LNCaP clone FGC (cell line): ENCODE measurements around the gene DNAJB9.

Experiments
- DNase-seq: peaks from one replicate; pipeline ENCODE4 v3.0.0-alpha.2; 2011; ENCODE audit warnings: low read depth
- H3K4me3 ChIP-seq: 2 replicates; pipeline ENCODE4 v1.5.1; 2011; ENCODE audit warnings: mild to moderate bottlenecking, low read depth, low read length, control low read depth
- CTCF ChIP-seq: IDR thresholded peaks from 2 replicates; pipeline ENCODE4 v1.5.1; 2012; ENCODE audit warnings: mild to moderate bottlenecking; ENCODE audit not compliant: control insufficient read depth, insufficient read depth; ENCODE audit errors: extremely low read depth

DNAJB9 gene

DNA sequence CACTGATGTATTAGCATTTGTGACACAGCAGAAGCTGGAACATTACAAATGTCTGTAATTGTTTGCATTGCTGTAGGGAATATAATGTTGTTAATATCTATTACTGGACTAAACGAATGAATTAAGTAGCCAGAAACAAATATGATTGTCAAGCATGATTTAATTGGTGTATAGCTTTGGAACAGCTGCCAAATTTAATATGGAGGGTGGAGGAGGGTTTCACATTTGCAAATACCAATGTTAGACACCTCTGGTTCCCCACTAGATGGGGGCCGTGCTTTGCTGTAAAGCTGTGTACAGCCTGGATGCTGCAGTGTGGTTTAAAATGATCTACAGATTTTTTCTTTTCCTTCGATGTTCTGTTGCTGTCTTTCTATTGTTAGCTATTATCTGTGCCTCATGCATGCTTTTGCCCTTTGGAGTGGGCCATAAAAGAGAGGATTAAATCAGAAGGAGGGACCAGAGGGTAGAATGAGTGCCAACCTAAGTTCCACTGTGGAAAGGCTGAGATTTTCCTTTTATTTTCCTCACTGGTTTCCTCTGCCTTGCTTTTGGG, 23.1 kb downstream of the DNAJB9 start:
- DNase-seq, result no peak
- TF ChIP-seq CTCF, result peak; percentile 68
- no peak overlapping the region for H3K4me3 ChIP-seq

GRCh38 chr7:108596560-108596959, 26.9 kb downstream of the DNAJB9 start:
- H3K4me3 ChIP-seq, result no peak overlapping the region
- no peak for DNase-seq
- TF ChIP-seq CTCF, result no peak

GRCh38 chr7:108598153-108598552, 28.5 kb downstream of the DNAJB9 start:
- DNase-seq, result no peak
- no peak overlapping the region for H3K4me3 ChIP-seq
- no peak for TF ChIP-seq CTCF

DNA sequence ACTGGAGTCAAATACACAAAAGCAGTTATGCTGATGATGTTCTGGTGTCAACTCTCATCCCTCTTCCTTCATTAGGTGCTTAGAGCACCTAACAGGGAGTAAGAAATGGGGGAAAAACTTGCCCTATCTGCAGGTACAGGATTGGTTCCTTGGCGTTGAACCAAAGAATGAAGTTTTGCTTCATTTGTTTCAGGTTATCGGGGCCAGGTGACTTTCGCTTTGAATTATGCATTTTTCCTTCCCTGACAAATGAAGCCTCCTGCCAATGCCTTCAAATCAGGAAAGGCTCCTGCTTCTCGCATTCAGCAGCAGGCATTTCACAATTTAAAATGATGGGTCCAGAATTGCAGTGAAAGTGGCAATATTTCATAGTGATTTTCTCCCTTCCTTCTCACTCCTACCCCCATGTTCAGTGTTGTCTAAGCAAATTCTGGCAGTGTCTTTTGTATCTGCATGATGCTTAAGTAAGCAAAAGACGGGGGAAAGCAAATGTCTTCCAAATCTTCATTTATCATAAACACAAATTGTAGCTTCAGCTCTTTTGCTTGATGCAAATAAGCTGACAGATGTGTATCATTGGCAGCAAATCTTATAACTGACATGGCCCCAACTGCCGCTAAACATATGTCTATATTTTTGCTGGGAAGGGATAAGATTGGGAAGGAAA, 29.4 kb downstream of the DNAJB9 start:
- no peak for TF ChIP-seq CTCF
- H3K4me3 ChIP-seq, result no peak overlapping the region
- no peak for DNase-seq

DNA sequence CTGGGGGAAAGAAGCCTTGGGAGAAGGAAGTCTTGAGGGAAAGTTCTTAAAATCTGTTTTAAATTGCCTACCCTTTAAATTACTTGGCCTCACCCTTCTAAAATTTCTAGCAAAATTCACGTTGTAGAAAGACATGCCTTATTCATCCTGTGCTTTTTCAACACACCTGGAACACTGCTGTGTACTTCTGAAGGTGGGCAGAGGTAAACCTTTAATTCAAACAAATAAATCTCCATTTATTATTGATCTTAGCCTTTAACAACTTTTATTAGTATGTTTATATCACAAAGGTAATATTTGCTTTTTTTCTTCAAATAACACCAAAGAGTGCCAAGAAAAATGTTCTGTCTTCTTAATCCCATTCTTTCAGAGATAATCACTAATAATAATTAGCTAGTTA, 30.7 kb downstream of the DNAJB9 start:
- TF ChIP-seq CTCF, result no peak
- H3K4me3 ChIP-seq, result no peak overlapping the region
- DNase-seq, result peak; percentile 54

- DNase-seq, result no peak
- no peak for TF ChIP-seq CTCF
- H3K4me3 ChIP-seq, result no peak overlapping the region
Measured at GRCh38 chr7:108603656-108604306, 34.1 kb downstream of the DNAJB9 start.
